H9 (cell line): ENCODE measurements around the gene MRTFA. TPM values are rescaled to one million over a fixed set of nuclear protein-coding genes. Genes with fewer than 3 reads are reported as not detected.

Experiments used
- DNase-seq: peaks from one replicate; pipeline ENCODE4 v3.0.0-alpha.2; 2017
- H2AFZ ChIP-seq: one replicate; pipeline ENCODE4 v1.6.1; 2013; ENCODE audit warnings: mild to moderate bottlenecking, low read length, control low read depth, moderate library complexity
- H2AK5ac ChIP-seq: 2 replicates; pipeline ENCODE4 v1.6.1; 2013; ENCODE audit warnings: low read length, control low read depth, mixed read lengths; ENCODE audit not compliant: insufficient read length
- H2BK120ac ChIP-seq: one replicate; pipeline ENCODE4 v1.6.1; 2013; ENCODE audit warnings: low read depth, mild to moderate bottlenecking, low read length, control low read depth, inconsistent platforms; ENCODE audit not compliant: poor library complexity, severe bottlenecking
- H2BK12ac ChIP-seq: 2 replicates; pipeline ENCODE4 v1.6.1; 2013; ENCODE audit warnings: low read length, control low read depth, mixed read lengths, low read depth; ENCODE audit not compliant: insufficient read length
- H2BK15ac ChIP-seq: 2 replicates; pipeline ENCODE4 v1.6.1; 2013; ENCODE audit warnings: low read depth, low read length, control low read depth
- H2BK20ac ChIP-seq: one replicate; pipeline ENCODE4 v1.6.1; 2013; ENCODE audit warnings: low read depth, mild to moderate bottlenecking, low read length, control low read depth, inconsistent platforms; ENCODE audit not compliant: poor library complexity, severe bottlenecking
- H2BK5ac ChIP-seq: 2 replicates; pipeline ENCODE4 v1.6.1; 2013; ENCODE audit warnings: low read length, control low read depth, mixed read lengths; ENCODE audit not compliant: insufficient read length
- H3K14ac ChIP-seq: 2 replicates; pipeline ENCODE4 v1.6.1; 2013; ENCODE audit warnings: low read length, control low read depth; ENCODE audit not compliant: insufficient read depth
- H3K18ac ChIP-seq: 2 replicates; pipeline ENCODE4 v1.6.1; 2013; ENCODE audit warnings: low read depth, mild to moderate bottlenecking, mixed read lengths, low read length, control low read depth; ENCODE audit not compliant: insufficient read length
- H3K23ac ChIP-seq: 2 replicates; pipeline ENCODE4 v1.6.1; 2013; ENCODE audit warnings: low read length, control low read depth, mixed read lengths, low read depth; ENCODE audit not compliant: insufficient read length
- H3K23me2 ChIP-seq: 2 replicates; pipeline ENCODE4 v1.6.1; 2013; ENCODE audit warnings: low read depth, mild to moderate bottlenecking, mixed read lengths, low read length, control low read depth; ENCODE audit not compliant: insufficient read length, poor library complexity, severe bottlenecking
- H3K27ac ChIP-seq: 2 replicates; pipeline ENCODE4 v1.5.1; 2013; ENCODE audit warnings: low read length, control low read depth, mixed read lengths, low read depth; ENCODE audit not compliant: insufficient read length
- H3K27me3 ChIP-seq: 2 replicates; pipeline ENCODE4 v1.6.1; 2013; ENCODE audit warnings: low read length, control low read depth, inconsistent platforms; ENCODE audit not compliant: insufficient read depth
- H3K4ac ChIP-seq: 2 replicates; pipeline ENCODE4 v1.6.1; 2013; ENCODE audit warnings: low read depth, mild to moderate bottlenecking, control low read depth, inconsistent platforms, low read length, moderate library complexity
- H3K4me1 ChIP-seq: 2 replicates; pipeline ENCODE4 v1.6.1; 2013; ENCODE audit warnings: low read length, control low read depth, inconsistent platforms; ENCODE audit not compliant: insufficient read depth
- H3K4me2 ChIP-seq: 2 replicates; pipeline ENCODE4 v1.6.1; 2013; ENCODE audit warnings: low read length, control low read depth, mixed read lengths; ENCODE audit not compliant: insufficient read length, insufficient read depth
- H3K56ac ChIP-seq: 2 replicates; pipeline ENCODE4 v1.6.1; 2013; ENCODE audit warnings: low read depth, mild to moderate bottlenecking, mixed read lengths, low read length, control low read depth; ENCODE audit not compliant: insufficient read length
- H3K79me1 ChIP-seq: 2 replicates; pipeline ENCODE4 v1.6.1; 2013; ENCODE audit warnings: low read depth, mild to moderate bottlenecking, moderate library complexity, low read length, control low read depth, inconsistent platforms; ENCODE audit not compliant: insufficient read depth, poor library complexity, severe bottlenecking
- H3K79me2 ChIP-seq: 2 replicates; pipeline ENCODE4 v1.6.1; 2013; ENCODE audit warnings: low read length, control low read depth, inconsistent platforms; ENCODE audit not compliant: insufficient read depth
- H3K9ac ChIP-seq: 2 replicates; pipeline ENCODE4 v1.6.1; 2013; ENCODE audit warnings: low read length, control low read depth, mixed read lengths; ENCODE audit not compliant: insufficient read length; ENCODE audit errors: extremely low read depth
- H3K9me3 ChIP-seq: one replicate; pipeline ENCODE4 v1.6.1; 2013; ENCODE audit warnings: low read depth, low read length, inconsistent platforms; ENCODE audit not compliant: control insufficient read depth
- H3T11ph ChIP-seq: one replicate; pipeline ENCODE4 v1.6.1; 2013; ENCODE audit warnings: mild to moderate bottlenecking, low read length, control low read depth, inconsistent platforms
- H4K20me1 ChIP-seq: one replicate; pipeline ENCODE4 v1.6.1; 2013; ENCODE audit not compliant: control insufficient read depth, insufficient read length, insufficient read depth
- H4K5ac ChIP-seq: 2 replicates; pipeline ENCODE4 v1.6.1; 2013; ENCODE audit warnings: low read depth, mild to moderate bottlenecking, mixed read lengths, low read length, control low read depth; ENCODE audit not compliant: insufficient read length
- H4K8ac ChIP-seq: replicated peaks from 2 replicates; pipeline ENCODE4 v1.6.1; 2013; ENCODE audit warnings: low read length, control low read depth, mixed read lengths, low read depth; ENCODE audit not compliant: insufficient read length
- H4K91ac ChIP-seq: 2 replicates; pipeline ENCODE4 v1.6.1; 2013; ENCODE audit warnings: low read depth, mild to moderate bottlenecking, moderate library complexity, mixed read lengths, low read length, control low read depth; ENCODE audit not compliant: insufficient read length
- H3K27ac Mint-ChIP-seq, 3 experiments: 2 replicates in 2 of 3; 3 replicates in 1 of 3; pipeline ENCODE4 v1.8.0; 2020 to 2021; ENCODE audit warnings: mixed read lengths in 3 of 3, mild to moderate bottlenecking in 1 of 3, moderate library complexity in 1 of 3
- H3K27me3 Mint-ChIP-seq: 2 replicates; pipeline ENCODE4 v1.8.0; 2021; ENCODE audit warnings: low read depth, mild to moderate bottlenecking, moderate library complexity, mixed read lengths
- H3K36me3 Mint-ChIP-seq, 3 experiments: 2 replicates in 2 of 3; 3 replicates in 1 of 3; pipeline ENCODE4 v1.8.0; 2020 to 2021; ENCODE audit warnings: low read depth in 3 of 3, mixed read lengths in 3 of 3; ENCODE audit not compliant: insufficient read depth in 1 of 3
- H3K4me1 Mint-ChIP-seq, 2 experiments: 2 replicates each; pipeline ENCODE4 v1.8.0; 2020; ENCODE audit warnings: mixed read lengths in 2 of 2
- H3K4me3 Mint-ChIP-seq, 2 experiments: 2 replicates in 1 of 2; 3 replicates in 1 of 2; pipeline ENCODE4 v1.8.0; 2020 to 2021; ENCODE audit warnings: mild to moderate bottlenecking in 2 of 2, mixed read lengths in 2 of 2, moderate library complexity in 1 of 2
- H3K9me3 Mint-ChIP-seq, 2 experiments: 2 replicates in 1 of 2; 3 replicates in 1 of 2; pipeline ENCODE4 v1.8.0; 2020; ENCODE audit warnings: mild to moderate bottlenecking in 2 of 2, mixed read lengths in 2 of 2, moderate library complexity in 1 of 2
- WGBS: extraction: QIAGEN DNeasy Blood & Tissue Kit; methylation state at CpG from one replicate; pipeline ENCODE4 v1.1.7; 2013; ENCODE audit warnings: missing lambda C conversion rate, low lambda C conversion rate, mixed read lengths; ENCODE audit not compliant: insufficient read length; ENCODE audit errors: extremely low coverage; 5-methylcytosine and 5-hydroxymethylcytosine counted together
- total RNA-seq: library from RNA; stranded (reverse); gene quantifications from 2 replicates; pipeline ENCODE4 v1.2.1, GENCODE V29; 2021
- TF ChIP-seq, protein P1 (sequence below): fragments of 200-600 bp; sonication (generic); conservative IDR thresholded peaks from 3 replicates; pipeline ENCODE4 v1.8.0; 2021; ENCODE audit warnings: antibody characterized with exemption, mild to moderate bottlenecking

MRTFA gene
- total RNA-seq, 1 experiment from 2014 or later = 38.1 TPM

DNA sequence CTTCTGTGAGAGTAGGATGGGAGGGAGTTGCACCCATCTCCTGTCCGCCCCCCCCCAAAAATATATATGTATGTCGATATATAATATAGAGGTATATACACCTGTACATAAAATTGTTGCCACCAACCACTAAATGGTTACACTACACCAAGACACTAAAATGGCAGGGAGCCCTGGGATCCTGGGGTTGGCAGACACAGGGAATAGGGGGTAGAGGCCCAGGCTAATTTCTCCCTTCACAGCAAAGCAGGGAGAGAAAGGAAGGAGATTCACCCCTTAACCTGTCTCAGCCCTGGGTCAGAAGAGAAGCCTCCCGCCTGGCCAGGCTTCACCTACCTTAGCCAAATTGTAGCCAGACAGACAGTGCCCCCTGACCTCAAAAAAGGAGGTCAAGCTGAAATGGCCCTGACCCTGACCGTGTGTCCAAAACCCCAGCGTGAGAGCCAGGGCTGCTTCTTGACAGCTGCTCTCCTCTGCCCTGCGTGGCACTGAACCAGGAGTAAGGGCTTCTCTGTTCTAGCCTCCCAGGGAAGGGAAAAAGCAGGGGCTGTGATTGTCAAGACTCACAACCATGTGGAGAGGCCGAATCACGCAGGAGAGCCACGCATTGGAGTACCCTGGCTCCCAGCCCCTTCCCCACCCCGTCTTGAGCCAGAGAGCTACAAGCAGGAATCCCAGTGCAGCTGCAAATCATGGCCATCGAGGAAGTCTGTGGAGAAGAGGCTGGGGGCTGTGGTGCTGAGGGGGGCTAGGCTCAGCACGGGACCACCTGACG is 225.6 kb downstream of the MRTFA start:
- Histone ChIP-seq H3K56ac (no peak overlapping the region), H3K27me3 (no peaks in the 10 kb centered on the region), H2AK5ac (no peak overlapping the region), H3T11ph (no peak overlapping the region), H4K20me1 (no peaks in the 10 kb centered on the region), H3K9me3 (no peaks in the 10 kb centered on the region), H3K4me2 (no peak overlapping the region), H4K5ac (no peak overlapping the region), H3K4ac (no peak overlapping the region), H3K23ac (no peak overlapping the region), H2BK5ac (no peak overlapping the region), H2AFZ (no peak overlapping the region), H3K27ac (no peak overlapping the region), H4K91ac (no peak overlapping the region), H2BK120ac (no peak overlapping the region), H3K14ac (no peak overlapping the region), H3K79me2 (no peaks in the 10 kb centered on the region), H3K4me1 (no peaks in the 10 kb centered on the region), H3K23me2 (no peaks in the 10 kb centered on the region), H3K79me1 (no peaks in the 10 kb centered on the region), H4K8ac (no peak overlapping the region), H2BK12ac (no peak overlapping the region), H3K18ac (no peak overlapping the region), H2BK15ac (no peak overlapping the region), H2BK20ac (no peak overlapping the region), H3K9ac (no peak overlapping the region)
- Mint-ChIP-seq H3K4me3 (no peak overlapping the region), H3K27ac (peak overlapping the region in 2 of 3 experiments; percentile 28 to 49; a peak in 3 of 7 replicates), H3K4me1 (0 out of 4 replicates have a peak, but pooled peaks cover 0 to 1% of the 10 kb centered on the region in 2 experiments), H3K36me3 (peaks cover 20 to 60% (median 55%) of the 10 kb centered on the region in 3 experiments), H3K9me3 (no peaks in the 10 kb centered on the region), H3K27me3 (no peaks in the 10 kb centered on the region; the same call in 1 of the 2 replicates)
- WGBS = no CpG with 5 or more reads among the region's 13 CpGs
- TF ChIP-seq, protein P1, sequence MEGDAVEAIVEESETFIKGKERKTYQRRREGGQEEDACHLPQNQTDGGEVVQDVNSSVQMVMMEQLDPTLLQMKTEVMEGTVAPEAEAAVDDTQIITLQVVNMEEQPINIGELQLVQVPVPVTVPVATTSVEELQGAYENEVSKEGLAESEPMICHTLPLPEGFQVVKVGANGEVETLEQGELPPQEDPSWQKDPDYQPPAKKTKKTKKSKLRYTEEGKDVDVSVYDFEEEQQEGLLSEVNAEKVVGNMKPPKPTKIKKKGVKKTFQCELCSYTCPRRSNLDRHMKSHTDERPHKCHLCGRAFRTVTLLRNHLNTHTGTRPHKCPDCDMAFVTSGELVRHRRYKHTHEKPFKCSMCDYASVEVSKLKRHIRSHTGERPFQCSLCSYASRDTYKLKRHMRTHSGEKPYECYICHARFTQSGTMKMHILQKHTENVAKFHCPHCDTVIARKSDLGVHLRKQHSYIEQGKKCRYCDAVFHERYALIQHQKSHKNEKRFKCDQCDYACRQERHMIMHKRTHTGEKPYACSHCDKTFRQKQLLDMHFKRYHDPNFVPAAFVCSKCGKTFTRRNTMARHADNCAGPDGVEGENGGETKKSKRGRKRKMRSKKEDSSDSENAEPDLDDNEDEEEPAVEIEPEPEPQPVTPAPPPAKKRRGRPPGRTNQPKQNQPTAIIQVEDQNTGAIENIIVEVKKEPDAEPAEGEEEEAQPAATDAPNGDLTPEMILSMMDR = no peak
- DNase-seq = no peak
